Motor neuron (in vitro differentiated cells): ENCODE data around the gene MED10. TPM values are rescaled to one million over a fixed set of nuclear protein-coding genes. Genes with fewer than 3 reads are reported as not detected.

Experiments
- ATAC-seq, 8 experiments: fragments of 200-7000 bp; cut with Tn5 transposase; replicated peaks in 6 of 8; 2 replicates each; pipeline ENCODE4 v1.8.0; 2021; ENCODE audit warnings: mild to moderate bottlenecking in 8 of 8, moderate library complexity in 8 of 8
- H3K27ac ChIP-seq, 2 donors: fragments of 250-450 bp; sonication (Bioruptor Pico); 2 replicates each; pipeline ENCODE4 v1.9.0; 2021; ENCODE audit warnings: antibody characterized with exemption in 2 of 2, mild to moderate bottlenecking in 2 of 2, moderate library complexity in 1 of 2
- H3K4me1 ChIP-seq, 2 donors: fragments of 250-450 bp; sonication (Bioruptor Pico); replicated peaks in 1 of 2; 2 replicates each; pipeline ENCODE4 v1.6.1; 2021; ENCODE audit warnings: antibody characterized with exemption in 2 of 2, mild to moderate bottlenecking in 2 of 2, moderate library complexity in 1 of 2
- H3K4me3 ChIP-seq, 5 donors: fragments of 250-450 bp; sonication (Bioruptor Pico); 2 replicates each; pipeline ENCODE4 v1.9.0; 2021; ENCODE audit warnings: antibody characterized with exemption in 5 of 5, mild to moderate bottlenecking in 5 of 5, moderate library complexity in 4 of 5
- WGBS, 10 experiments: fragments of 450-650 bp; shearing (Covaris generic); methylation state at CpG; one replicate each; pipeline ENCODE4 v1.0.0; 2022; 5-methylcytosine and 5-hydroxymethylcytosine counted together
- in situ Hi-C, 9 experiments: fragments of 400-800 bp; cut with MboI; loops; one replicate each; pipeline ENCODE4 v1.15.0; 2021; ENCODE audit warnings: low sequenced_read_pairs in 9 of 9, low pct_unique_long_range_greater_than_20kb in 2 of 9; ENCODE audit not compliant: unreplicated experiment in 9 of 9
- total RNA-seq, 8 experiments: library from RNA; unstranded; fragments of 300-600 nt; gene quantifications; 2 replicates each; pipeline versions ENCODE4 v1.2.3 to v1.2.4, GENCODE V29; 2022

The MED10 gene
- total RNA-seq, 8 experiments from 2014 or later: 25.4 to 87.1 (median 40.7) TPM

DNA sequence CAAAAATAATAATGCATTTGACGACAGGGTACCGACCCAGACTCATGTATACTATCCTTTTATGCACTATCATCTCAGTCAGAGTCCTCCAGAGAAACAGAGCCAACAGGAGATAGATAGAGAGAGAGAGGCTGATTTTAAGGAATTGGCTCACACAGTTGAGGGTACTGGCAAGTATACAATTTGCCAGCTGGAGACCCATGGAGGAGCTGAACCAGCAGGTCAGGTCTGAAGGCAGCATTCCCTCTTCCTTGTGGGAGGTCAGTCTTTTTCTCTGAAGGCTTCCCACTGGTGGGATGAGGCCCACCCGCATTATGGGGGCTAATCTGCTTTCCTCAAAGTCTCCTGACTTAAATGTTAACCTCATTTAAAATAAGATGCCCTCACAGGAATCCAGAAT lies 17.3 kb upstream of the MED10 start:
- in situ Hi-C loops: no loop called here
- ATAC-seq: no peak
- H3K4me3 ChIP-seq: no peak overlapping the region
- H3K27ac ChIP-seq: no peak overlapping the region
- 0 to 82% (median 43%) methylated on average over 1 to 3 of the region's 3 CpGs; no CpG with 5 or more reads in 3 of the 10 experiments for WGBS, 10 experiments
- peaks cover 0 to 5% of the 10 kb centered on the region in 2 donors for H3K4me1 ChIP-seq

DNA sequence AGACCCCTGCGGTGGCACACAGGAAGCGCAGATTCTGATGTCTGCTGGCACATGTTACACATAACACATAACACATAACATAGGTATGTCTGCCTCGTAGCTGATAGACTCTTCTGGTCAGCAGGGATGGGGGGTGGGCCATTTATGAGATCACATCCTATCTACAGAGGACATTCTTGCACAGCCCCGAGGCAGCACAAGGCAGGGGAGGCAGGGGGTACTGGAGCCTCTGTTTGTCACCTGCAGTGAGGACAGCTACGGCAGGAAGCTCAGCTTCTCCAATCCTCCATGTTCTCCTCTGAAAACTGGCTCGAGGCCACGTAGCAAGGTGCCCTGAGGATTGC lies 16.7 kb upstream of the MED10 start:
- Histone ChIP-seq H3K4me3 (no peak overlapping the region), H3K27ac (no peak overlapping the region), H3K4me1 (peaks cover 0 to 3% of the 10 kb centered on the region in 2 donors)
- in situ Hi-C loops: no loop called here
- 37 to 50% methylated on average over 1 to 2 of the region's 7 CpGs; no CpG with 5 or more reads in 8 of the 10 experiments for WGBS, 10 experiments
- ATAC-seq: no peak

DNA sequence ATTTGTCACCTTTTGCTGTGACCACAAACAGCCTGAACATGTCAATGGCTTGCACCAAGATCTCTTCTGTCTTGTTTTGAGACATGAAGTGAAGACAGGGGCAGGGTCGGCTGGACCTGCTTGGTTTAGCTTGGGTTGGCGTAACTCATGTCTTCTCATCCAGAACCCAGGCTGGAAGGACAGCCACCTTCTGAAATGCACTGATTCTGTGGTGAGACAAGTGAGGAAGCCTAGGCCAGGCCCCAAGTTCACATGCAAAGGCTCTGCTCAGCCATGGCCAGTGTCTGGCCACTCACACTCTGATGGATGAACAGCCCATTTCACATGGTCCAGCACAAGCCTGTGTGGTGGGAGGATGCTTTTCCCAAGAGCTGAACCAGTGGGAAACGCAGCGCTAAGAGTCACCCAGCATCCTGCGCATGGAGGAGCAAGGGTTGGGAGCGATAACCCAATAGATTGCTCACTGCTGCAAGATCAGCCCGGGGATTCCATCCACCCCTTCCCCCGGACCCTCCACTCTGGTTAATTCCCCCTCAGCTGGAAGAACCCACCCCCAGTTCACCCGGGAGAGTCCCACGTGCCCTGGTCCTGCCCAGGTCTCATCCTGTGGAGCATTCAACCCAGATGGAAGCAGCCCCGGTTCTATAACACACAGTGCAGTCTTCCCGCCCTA lies 16.2 kb upstream of the MED10 start:
- Histone ChIP-seq H3K4me3 (no peak overlapping the region), H3K27ac (no peak overlapping the region), H3K4me1 (no peaks in the 10 kb centered on the region)
- 40 to 100% (median 80%) methylated on average over 1 to 3 of the region's 12 CpGs; no CpG with 5 or more reads in 3 of the 10 experiments for WGBS, 10 experiments
- no peak for ATAC-seq
- in situ Hi-C loops: no loop called here

GRCh38 chr5:6393596-6394194 lies 15.3 kb upstream of the MED10 start:
- in situ Hi-C loops: no loop called here
- WGBS, 10 experiments: 0 to 100% (median 60%) methylated on average over 1 to 2 of the region's 2 CpGs; no CpG with 5 or more reads in 3 of the 10 experiments
- Histone ChIP-seq H3K27ac (no peak overlapping the region), H3K4me1 (no peaks in the 10 kb centered on the region), H3K4me3 (no peak overlapping the region)
- ATAC-seq: no peak

GRCh38 chr5:6392561-6392960 lies 14.2 kb upstream of the MED10 start:
- 0 to 37% (median 10%) methylated on average over 1 to 2 of the region's 2 CpGs; no CpG with 5 or more reads in 6 of the 10 experiments for WGBS, 10 experiments
- in situ Hi-C loops: no loop called here
- H3K4me3 ChIP-seq: no peak overlapping the region
- no peaks in the 10 kb centered on the region for H3K4me1 ChIP-seq
- ATAC-seq: no peak
- H3K27ac ChIP-seq: no peak overlapping the region

GRCh38 chr5:6391151-6391550 lies 12.8 kb upstream of the MED10 start:
- H3K4me1 ChIP-seq: no peaks in the 10 kb centered on the region
- in situ Hi-C loops: no loop called here
- ATAC-seq: no peak
- no peak overlapping the region for H3K27ac ChIP-seq
- H3K4me3 ChIP-seq: no peak overlapping the region
- 0 to 100% (median 50%) methylated on average over 1 to 3 of the region's 4 CpGs; no CpG with 5 or more reads in 2 of the 10 experiments for WGBS, 10 experiments

GRCh38 chr5:6389946-6390530 lies 11.7 kb upstream of the MED10 start:
- no peak overlapping the region for H3K27ac ChIP-seq
- H3K4me3 ChIP-seq: no peak overlapping the region
- WGBS, 10 experiments: 13 to 80% (median 59%) methylated on average over 1 to 7 of the region's 7 CpGs; no CpG with 5 or more reads in 1 of the 10 experiments
- H3K4me1 ChIP-seq: no peaks in the 10 kb centered on the region
- no peak for ATAC-seq
- in situ Hi-C loops: no loop called here

- H3K27ac ChIP-seq: no peak overlapping the region
- in situ Hi-C loops: no loop called here
- 0 to 80% (median 53%) methylated on average over 1 to 5 of the region's 5 CpGs for WGBS, 10 experiments
- no peak overlapping the region for H3K4me3 ChIP-seq
- H3K4me1 ChIP-seq: no peaks in the 10 kb centered on the region
- ATAC-seq: no peak
Observed at GRCh38 chr5:6389397-6389796, 11.1 kb upstream of the MED10 start.

DNA sequence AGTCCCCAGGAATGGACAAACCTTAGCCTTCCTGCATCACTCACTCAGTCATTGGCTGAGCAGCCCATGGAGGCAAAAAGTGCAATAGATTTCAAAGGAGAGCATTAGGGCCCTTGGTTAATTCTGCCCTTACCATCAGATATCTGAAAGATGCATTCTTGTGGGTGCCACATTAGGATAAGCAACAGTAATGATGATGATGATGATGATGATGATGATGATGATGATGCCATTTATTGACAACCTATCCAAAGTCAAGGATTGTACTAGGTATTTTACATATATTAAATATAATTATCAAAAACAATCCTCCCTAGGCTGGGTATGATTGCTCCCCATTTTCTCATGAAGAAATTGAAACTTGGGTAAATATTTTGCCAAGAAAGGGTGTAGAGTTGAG lies 9.6 kb upstream of the MED10 start:
- H3K27ac ChIP-seq: no peak overlapping the region
- H3K4me1 ChIP-seq: no peaks in the 10 kb centered on the region
- in situ Hi-C loops: no loop called here
- H3K4me3 ChIP-seq: no peak overlapping the region
- ATAC-seq: no peak

- ATAC-seq: no peak
- Histone ChIP-seq H3K27ac (no peak overlapping the region), H3K4me1 (no peaks in the 10 kb centered on the region), H3K4me3 (no peak overlapping the region)
- in situ Hi-C loops: no loop called here
- 75 to 100% (median 90%) methylated on average over 1 of the region's 1 CpG; no CpG with 5 or more reads in 6 of the 10 experiments for WGBS, 10 experiments
Observed at GRCh38 chr5:6386271-6386670, 7.9 kb upstream of the MED10 start.

DNA sequence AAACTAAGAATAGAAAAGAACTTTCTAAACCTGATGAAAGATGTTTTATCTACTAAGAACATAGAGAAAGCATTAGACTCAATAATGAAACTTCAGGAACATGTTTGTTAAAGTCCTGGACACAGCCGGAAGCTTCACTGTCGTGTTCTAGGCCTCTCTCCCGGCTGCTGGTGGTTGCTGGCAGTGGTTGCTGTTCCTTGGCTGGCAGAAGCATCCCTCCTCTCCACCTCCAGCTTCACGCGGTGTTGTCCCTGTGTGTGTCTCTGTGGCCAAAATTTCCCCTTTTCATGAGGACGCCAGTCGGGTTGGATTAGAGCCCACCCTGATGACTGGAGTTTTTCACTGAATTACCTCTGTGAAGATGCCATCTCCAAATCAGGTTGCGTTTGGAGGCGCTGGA lies 6.5 kb upstream of the MED10 start:
- Histone ChIP-seq H3K27ac (no peak overlapping the region), H3K4me3 (no peak overlapping the region), H3K4me1 (no peaks in the 10 kb centered on the region)
- ATAC-seq: no peak
- in situ Hi-C loops: no loop called here
- 58 to 100% (median 97%) methylated on average over 1 to 9 of the region's 9 CpGs; no CpG with 5 or more reads in 1 of the 10 experiments for WGBS, 10 experiments

GRCh38 chr5:6383376-6383775 lies 5.0 kb upstream of the MED10 start:
- no peak overlapping the region for H3K4me3 ChIP-seq
- 62 to 86% (median 72%) methylated on average over 1 to 5 of the region's 6 CpGs; no CpG with 5 or more reads in 3 of the 10 experiments for WGBS, 10 experiments
- no peak for ATAC-seq
- in situ Hi-C loops: no loop called here
- H3K27ac ChIP-seq: no peak overlapping the region
- H3K4me1 ChIP-seq: peaks cover 0 to 4% of the 10 kb centered on the region in 2 donors

DNA sequence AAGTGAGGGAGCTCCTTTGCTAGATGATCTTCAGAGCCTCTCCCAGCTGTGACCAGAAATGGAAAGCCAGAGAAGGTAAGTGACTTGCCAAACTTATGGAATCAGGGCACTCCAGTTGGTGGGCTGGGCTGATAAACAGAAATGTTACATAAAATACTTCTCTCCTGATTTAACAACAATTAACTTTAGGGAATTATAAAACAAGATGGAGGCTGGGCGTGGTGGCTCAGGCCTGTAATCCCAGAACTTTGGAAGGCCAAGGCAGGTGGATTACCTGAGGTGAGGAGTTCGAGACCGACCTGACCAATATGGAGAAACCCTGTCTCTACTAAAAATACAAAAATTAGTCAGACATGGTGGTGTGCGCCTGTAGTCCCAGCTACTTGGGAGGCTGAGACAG lies 899 bp upstream of the MED10 start:
- Histone ChIP-seq H3K4me1 (peaks cover 6 to 17% of the 10 kb centered on the region in 2 donors), H3K4me3 (peak overlapping the region; percentile 85 to 95 (median 94)), H3K27ac (no peak overlapping the region)
- in situ Hi-C loops: no loop called here
- 85 to 100% (median 100%) methylated on average over 1 to 4 of the region's 4 CpGs; no CpG with 5 or more reads in 1 of the 10 experiments for WGBS, 10 experiments
- no peak for ATAC-seq
